ENCODE measurements around the gene CARD9. TPM values are rescaled to one million over a fixed set of nuclear protein-coding genes. Genes with fewer than 3 reads are reported as not detected.

CARD9 gene
- total RNA-seq, 1 experiment from 2014 or later, result 0.66 TPM

DNA sequence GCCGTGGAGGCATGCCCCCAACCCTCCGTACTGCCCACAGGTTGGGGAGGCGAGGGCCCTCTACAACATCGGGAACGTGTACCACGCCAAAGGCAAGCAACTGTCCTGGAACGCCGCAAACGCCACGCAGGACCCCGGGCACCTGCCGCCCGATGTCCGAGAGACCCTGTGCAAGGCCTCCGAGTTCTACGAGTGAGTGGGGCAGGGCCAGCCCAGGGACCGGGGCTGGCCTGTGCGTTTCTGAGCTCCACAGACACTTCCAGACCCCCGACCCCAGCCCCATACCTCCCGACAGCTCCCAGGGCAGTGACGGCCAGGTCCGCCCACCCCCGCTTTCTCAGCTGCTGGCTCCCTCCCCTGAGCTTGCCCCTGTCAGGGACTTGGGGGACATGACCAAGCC, 36.6 kb downstream of the CARD9 start:
- DNase-seq (ENCODE audit: low read depth), result no peak

DNA sequence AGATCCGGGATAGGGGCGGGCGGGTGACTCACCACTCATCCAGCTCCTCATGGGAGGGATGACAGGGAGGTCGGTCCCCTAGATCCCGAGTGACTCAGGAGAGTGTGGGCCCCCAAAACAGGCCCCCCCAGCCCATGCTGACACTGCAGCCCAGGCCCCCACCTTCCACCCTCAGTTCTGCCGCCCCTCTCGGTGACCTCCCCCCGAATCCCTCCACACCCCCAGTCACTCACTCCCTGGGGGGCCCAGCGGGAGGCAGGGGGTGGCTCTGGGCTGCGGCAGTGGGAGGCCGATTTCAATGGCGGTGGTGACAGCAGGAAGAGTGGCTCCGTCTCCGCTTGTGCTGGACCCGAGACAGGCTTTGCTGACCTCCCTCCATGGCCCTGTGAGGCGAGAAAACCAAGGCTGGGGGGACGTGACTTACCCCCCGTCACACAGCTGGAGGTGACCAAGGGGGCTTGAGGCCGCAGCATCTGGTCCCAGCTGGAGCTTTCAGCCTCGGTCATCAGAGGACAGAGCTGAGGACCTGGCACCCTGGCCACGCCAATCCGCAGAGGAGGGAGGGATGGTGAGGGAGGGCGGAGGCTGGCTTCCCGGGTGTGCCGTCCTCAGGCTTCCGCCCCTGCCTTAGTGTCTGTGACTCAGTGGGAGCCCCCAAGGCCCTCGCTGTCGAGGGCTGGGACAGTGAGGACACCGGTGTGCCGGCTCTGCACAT, 37.2 kb downstream of the CARD9 start:
- no peak for DNase-seq (ENCODE audit: low read depth)

DNA sequence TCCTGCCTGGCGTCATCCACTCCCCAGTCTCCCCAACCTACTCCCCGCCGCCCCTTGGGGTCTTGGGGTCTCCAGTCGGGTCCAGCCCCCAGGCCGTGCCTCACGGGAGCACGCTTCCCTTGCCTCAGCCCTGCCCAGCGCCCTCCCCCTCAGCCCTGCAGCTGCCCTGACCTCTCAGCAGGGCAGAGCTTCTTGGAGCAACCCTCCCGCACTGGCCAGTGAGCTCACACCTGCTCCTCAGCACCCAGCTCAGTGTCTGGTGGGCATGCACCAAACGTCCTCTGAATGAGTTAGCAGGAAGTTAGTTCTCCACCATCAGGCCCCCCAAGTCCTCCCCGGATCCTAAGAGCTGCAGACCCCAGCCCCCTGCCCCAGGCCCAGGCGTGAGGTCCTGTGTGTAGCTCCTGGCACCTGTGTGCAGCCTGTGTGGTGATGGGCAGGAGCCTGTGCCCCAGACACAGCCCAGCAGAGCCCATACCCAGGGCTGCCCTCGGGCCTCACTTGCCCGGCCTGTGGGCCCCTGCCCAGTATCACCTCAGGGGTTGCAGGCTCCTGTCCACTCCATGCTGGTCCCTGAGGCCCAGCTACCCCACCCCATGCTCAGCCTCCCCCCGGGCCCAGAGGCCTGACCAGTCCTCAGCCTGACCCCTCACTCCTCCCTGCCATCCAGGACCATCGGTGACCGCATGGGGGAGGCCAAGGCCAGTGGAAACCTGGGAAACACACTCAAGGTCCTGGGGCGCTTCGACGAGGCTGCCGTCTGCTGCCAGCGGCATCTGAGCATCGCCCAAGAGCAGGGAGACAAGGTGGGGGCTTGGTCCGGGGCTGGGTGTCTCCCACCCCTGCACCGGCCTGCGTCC, 37.9 kb downstream of the CARD9 start:
- DNase-seq (ENCODE audit: low read depth), result no peak

DNA sequence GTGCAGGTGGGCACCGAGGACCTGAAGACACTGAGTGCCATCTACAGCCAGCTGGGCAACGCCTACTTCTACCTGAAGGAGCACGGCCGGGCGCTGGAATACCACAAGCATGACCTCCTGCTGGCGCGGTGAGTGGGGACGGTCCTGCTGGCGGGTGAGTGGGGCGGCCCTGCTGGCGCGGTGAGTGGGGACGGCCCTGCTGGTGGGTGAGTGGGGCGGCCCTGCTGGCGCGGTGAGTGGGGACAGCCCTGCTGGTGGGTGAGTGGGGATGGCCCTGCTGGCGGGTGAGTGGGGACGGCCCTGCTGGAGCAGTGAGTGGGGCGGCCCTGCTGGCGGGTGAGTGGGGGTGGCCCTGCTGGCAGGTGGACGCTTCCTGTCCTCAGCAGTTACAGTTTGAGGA, 38.9 kb downstream of the CARD9 start:
- DNase-seq (ENCODE audit: low read depth), result no peak

GRCh38 chr9:136333486-136333885, 40.0 kb downstream of the CARD9 start:
- no peak for DNase-seq (ENCODE audit: low read depth)

DNA sequence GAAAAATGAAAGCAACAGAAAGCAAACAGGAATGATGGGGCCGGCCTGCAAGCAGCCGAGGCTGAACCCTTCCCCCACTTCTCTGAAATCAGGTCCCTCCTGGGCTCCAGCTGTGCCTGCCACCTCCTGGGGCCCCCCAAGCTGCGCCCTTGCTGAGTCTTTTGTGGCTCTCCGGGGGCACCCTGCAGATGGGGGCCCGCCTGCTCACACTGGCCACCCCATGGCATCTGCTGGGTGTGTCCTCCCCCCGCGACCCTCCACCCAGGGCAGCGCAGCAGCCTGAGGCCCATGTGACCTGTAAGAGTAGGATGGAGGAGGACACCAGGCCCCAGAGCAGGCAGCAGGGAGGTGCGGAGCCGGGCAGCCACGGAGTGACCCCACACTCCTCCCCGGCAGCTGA, 40.4 kb downstream of the CARD9 start:
- no peak for DNase-seq (ENCODE audit: low read depth)

DNA sequence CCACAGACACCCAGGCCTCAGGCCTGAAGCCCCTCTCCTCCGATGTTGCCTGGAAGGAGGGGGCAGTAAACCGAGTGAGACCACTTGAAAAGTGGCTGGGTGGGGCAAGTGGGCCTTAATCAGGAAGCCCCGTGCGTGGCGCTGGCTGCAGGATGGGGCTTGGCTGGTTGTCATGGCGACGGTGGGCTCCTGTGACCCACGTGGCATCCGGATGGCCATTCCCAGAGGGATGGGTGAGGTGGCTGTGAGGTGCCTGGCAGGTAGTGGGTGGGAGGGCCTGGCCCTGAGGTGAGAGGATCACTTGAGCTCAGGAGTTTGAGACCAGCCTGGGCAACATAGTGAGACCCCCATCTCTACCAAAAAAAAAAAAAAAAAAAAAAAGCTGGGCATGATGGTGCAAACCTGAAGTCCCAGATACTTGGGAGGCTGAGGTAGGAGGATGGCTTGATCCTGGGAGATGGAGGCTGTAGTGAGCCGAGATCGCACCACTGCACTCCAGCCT, 40.9 kb downstream of the CARD9 start:
- DNase-seq (ENCODE audit: low read depth), result no peak

DNA sequence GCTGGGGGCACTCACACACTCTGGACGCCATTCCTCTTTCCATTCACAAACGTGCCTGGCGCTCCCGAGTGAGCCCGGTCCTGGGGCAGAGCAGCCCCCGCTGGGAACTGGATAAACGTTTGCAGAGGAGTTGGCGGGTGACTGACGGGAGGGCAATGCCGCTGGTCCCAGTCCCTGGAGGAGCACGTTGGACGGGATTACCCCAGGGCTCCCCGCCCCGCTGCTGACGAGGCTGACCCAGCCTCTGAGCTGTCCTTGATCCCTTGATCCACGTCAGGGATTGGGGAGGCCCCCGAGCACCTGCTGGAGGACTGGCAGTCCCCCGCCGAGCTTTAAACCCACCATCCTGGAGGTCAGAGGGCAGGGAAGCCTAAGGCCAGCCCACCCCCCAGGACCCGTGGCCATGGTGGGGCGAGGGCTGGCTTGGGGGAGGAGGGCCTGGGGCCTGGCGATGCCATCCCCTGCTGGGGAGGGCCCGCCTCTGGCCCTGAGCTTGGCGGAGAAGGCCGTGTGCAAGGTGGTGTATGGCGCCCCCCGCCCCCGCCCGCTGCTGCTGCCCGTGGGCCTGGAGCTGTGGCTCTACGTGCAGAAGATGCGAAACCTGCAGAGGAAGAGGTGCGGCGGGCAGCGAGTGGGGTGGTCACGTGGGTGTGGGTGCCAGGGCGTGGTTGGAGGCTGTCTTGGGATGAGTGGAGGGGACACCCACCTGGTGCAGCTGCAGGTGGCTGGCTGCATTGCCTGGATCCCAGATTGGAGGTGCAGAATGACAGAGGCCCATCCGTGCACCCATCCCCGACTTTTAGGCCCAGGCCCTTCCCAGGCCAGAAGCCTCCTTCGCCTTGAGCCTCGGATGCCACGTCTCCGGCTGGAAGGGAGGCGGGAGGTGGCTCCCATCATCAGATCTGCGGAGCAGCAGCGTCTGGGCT, 41.6 kb downstream of the CARD9 start:
- no peak for DNase-seq (ENCODE audit: low read depth)

- no peak for DNase-seq (ENCODE audit: low read depth)
These were observed 42.4 kb downstream of the CARD9 start for GRCh38 chr9:136331030-136331429.

DNA sequence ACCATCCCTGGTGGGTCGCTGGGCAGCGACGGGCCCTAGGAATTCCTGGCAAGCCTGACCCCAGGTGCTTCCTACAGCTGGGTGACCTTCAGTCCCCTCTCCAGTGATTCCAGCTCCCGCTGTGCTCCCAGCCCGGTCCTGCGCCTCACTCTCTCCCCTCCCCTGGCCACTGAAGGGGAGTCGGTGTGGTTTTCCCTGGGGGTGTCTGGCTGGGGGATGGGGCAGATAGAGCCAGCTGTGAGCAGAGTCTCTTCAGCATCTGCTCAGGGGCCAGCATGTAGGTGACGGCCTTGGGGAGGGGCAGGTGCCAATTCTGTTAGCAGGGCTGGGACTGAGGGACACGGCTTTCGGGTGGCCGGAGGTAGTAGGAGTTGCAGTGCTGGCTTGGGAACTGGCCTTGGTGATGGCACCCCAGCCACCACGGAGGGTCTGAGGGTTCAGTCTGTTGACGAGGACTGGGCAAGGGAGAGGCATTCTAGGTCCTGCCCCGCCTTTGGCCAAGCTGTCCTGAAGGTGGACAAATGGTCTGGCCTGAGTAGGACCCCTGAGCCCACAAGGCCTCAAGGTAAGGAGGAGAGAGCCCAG, 43.0 kb downstream of the CARD9 start:
- no peak for DNase-seq (ENCODE audit: low read depth)

DNA sequence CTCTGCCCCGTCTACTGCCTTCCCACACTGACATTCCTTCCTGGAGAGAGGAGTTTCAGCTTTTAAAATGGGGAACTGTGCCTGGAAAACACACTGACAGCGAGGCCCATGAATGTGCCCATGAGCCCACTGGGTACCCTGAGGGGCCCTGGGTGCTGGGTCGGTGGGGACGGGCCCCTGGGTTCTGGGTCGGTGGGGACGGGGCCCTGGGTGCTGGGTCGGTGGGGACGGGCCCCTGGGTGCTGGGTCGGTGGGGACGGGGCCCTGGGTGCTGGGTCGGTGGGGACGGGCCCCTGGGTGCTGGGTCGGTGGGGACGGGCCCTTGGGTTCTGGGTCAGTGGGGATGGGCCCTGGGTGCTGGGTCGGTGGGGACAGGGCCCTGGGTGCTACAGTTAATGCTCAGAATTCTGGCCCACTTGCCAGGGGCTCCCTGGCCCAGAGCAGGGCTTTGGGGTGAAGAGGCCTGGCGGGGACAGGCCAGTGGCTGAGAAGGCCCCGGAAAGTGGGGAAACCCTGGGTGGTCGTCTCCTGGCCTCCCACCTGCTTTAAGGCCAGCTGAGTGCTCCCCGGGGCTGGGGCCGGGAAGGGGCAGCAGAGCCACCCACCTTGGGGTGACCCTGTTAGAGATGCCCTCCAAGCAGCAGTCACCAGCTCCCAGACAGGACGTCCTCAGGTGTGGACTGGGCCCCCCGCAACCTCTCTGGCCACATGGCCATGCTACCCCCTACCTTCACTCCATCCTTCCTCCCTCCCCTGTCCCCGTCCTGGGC, 43.6 kb downstream of the CARD9 start:
- no peak for DNase-seq (ENCODE audit: low read depth)

DNA sequence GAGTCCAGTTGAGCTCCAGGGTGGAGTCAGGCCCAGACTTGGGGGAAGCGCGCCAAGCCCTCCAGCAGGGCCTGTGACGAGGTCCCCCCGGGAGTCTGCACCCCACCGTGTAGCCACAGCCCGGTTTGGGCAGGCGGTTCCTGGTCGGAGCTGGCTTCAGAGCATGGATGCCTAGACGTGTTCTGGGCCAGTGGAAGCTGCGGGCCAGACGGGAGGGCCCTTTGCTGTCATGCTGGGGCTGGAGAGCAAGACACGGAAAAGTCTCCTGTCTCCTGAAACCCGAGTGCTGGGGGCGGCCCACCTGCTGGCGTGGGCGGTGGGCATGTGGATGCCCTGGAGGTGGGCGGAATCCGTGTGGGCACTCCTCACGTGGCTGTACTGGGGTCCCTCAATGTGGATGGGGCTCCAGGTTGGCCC, 44.2 kb downstream of the CARD9 start:
- no peak for DNase-seq (ENCODE audit: low read depth)

GRCh38 chr9:136328622-136329041, 44.8 kb downstream of the CARD9 start:
- no peak for DNase-seq (ENCODE audit: low read depth)

DNA sequence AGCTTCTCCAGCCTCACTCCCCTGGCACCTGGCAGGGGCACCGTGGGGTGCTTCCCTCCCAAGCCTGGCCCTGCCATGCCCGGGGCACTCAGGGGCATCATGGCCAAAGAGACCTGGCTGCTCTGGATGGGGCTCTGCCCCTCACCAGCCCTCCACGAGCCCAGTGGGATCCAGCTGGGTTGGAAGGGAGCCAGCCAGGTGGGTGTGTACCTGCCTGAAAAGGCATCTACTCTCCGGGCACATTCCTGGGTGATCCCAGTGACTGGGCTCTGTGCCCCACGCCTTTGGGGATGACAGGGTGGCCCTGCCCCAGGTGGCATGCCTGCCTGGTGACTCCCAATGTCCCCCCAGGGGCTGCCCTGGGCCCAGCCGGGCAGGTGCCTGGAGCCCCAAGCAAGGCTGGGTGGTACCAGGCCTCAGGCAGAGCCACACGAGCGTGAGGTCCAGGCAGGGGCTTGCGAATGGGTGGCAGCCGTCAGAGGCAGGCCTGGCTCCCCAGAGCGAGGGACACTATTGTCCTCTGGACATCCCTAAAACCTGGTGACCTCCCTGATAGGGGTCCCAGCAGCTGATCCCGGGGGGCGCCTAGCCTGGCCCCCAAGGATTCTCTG, 45.4 kb downstream of the CARD9 start:
- no peak for DNase-seq (ENCODE audit: low read depth)

- no peak for DNase-seq (ENCODE audit: low read depth)
These were observed 46.0 kb downstream of the CARD9 start, which contains the start of gene GPSM1 for GRCh38 chr9:136327304-136327974. Gene GPSM1, plus strand, starts transcription at chr9:136327539. Its CDS starts 157 bp downstream, at chr9:136327696.

- DNase-seq (ENCODE audit: low read depth), result no peak
These were observed 46.6 kb downstream of the CARD9 start for GRCh38 chr9:136326761-136327303.

GRCh38 chr9:136326061-136326760, 47.3 kb downstream of the CARD9 start:
- DNase-seq (ENCODE audit: low read depth), result no peak

GRCh38 chr9:136325358-136325757, 48.1 kb downstream of the CARD9 start:
- DNase-seq (ENCODE audit: low read depth), result no peak

All from HT1080 (cell line).